HEK293 (cell line): ENCODE results near the gene ZNF385D.

Source experiments
- ZEB2 ChIP-seq: fragments of 450-650 bp; formaldehyde crosslinking; IDR thresholded peaks from 2 replicates; pipeline ENCODE4 v1.5.1; 2016; ENCODE audit warnings: missing biosample characterization, missing genetic modification characterization
- ZNF23 ChIP-seq: fragments of 450-650 bp; formaldehyde crosslinking; IDR thresholded peaks from 2 replicates; pipeline ENCODE4 v1.5.1; 2016; ENCODE audit warnings: missing biosample characterization, missing genetic modification characterization, borderline replicate concordance
- TF ChIP-seq, protein P1 (sequence below): fragments of 450-650 bp; formaldehyde crosslinking; IDR thresholded peaks from 2 replicates; pipeline ENCODE4 v1.5.1; 2016; ENCODE audit warnings: missing biosample characterization, missing genetic modification characterization

DNA sequence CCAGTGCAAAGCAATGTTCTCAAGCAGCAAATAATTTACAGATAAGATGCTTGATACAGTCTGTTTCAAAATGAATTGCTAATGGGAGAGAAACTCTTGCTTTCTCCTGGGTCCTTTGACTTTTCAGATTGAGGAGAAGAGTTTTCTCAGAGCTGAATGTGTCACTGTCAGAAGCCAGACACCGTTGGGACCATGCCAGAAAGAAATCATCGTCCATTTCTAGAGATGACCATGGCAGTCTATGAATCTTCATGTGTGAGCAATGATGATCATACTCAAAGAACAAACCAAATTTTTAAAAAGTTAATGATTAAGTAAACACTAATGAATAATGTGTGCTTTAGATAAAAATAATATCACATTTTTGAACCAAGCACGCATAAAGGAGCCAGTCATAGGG lies 77.6 kb downstream of the ZNF385D start:
- TF ChIP-seq ZNF23 (tag by site-specific recombination) (no peak), ZEB2 (tag by site-specific recombination) (no peak)
- TF ChIP-seq, protein P1, sequence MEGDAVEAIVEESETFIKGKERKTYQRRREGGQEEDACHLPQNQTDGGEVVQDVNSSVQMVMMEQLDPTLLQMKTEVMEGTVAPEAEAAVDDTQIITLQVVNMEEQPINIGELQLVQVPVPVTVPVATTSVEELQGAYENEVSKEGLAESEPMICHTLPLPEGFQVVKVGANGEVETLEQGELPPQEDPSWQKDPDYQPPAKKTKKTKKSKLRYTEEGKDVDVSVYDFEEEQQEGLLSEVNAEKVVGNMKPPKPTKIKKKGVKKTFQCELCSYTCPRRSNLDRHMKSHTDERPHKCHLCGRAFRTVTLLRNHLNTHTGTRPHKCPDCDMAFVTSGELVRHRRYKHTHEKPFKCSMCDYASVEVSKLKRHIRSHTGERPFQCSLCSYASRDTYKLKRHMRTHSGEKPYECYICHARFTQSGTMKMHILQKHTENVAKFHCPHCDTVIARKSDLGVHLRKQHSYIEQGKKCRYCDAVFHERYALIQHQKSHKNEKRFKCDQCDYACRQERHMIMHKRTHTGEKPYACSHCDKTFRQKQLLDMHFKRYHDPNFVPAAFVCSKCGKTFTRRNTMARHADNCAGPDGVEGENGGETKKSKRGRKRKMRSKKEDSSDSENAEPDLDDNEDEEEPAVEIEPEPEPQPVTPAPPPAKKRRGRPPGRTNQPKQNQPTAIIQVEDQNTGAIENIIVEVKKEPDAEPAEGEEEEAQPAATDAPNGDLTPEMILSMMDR, result no peak
